Measurements from ENCODE around the gene EFHC1.

The EFHC1 gene

GRCh38 chr6:52389626-52390360 lies 30.3 kb upstream of the EFHC1 start:
- no peak for TF ChIP-seq POLR2AphosphoS5 (IDR thresholded peaks at IDR 0.05; ENCODE audit: low read depth, low read length)
- no peak for TF ChIP-seq FOXP2 (optimal IDR thresholded peaks at IDR 0.05; ENCODE audit: borderline replicate concordance, extremely low read depth, extremely low read length, insufficient read depth)
- TF ChIP-seq TAF1 (IDR thresholded peaks at IDR 0.05; ENCODE audit: borderline replicate concordance, insufficient read depth, low read length) = no peak
- TF ChIP-seq SIN3A (IDR thresholded peaks at IDR 0.05; ENCODE audit: borderline replicate concordance, insufficient read depth, low read length) = no peak
- TF ChIP-seq, protein P1, sequence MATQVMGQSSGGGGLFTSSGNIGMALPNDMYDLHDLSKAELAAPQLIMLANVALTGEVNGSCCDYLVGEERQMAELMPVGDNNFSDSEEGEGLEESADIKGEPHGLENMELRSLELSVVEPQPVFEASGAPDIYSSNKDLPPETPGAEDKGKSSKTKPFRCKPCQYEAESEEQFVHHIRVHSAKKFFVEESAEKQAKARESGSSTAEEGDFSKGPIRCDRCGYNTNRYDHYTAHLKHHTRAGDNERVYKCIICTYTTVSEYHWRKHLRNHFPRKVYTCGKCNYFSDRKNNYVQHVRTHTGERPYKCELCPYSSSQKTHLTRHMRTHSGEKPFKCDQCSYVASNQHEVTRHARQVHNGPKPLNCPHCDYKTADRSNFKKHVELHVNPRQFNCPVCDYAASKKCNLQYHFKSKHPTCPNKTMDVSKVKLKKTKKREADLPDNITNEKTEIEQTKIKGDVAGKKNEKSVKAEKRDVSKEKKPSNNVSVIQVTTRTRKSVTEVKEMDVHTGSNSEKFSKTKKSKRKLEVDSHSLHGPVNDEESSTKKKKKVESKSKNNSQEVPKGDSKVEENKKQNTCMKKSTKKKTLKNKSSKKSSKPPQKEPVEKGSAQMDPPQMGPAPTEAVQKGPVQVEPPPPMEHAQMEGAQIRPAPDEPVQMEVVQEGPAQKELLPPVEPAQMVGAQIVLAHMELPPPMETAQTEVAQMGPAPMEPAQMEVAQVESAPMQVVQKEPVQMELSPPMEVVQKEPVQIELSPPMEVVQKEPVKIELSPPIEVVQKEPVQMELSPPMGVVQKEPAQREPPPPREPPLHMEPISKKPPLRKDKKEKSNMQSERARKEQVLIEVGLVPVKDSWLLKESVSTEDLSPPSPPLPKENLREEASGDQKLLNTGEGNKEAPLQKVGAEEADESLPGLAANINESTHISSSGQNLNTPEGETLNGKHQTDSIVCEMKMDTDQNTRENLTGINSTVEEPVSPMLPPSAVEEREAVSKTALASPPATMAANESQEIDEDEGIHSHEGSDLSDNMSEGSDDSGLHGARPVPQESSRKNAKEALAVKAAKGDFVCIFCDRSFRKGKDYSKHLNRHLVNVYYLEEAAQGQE (IDR thresholded peaks at IDR 0.05; ENCODE audit: insufficient read depth in 1 of 2, low read depth in 2 of 2, low read length in 2 of 2) = no peak; a peak in 1 of 4 replicates

DNA sequence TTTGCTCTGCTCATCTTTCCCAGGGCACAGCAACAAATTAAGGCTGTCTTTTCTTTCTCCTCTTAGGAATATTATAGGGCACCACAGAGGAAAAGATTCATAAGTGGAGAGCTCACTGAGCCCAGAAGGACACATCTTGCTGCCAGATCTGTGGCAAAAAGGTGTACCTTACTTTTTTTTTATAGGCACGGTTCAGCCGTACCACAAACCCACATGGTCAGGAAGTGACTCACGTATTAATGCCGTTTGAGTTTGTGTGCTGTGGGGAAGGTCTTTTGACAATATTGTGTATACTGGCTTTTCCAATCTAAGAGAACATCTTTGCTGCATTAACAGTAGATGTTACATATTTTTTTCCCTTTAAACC lies 29.8 kb upstream of the EFHC1 start:
- TF ChIP-seq SIN3A (IDR thresholded peaks at IDR 0.05; ENCODE audit: borderline replicate concordance, insufficient read depth, low read length) = no peak
- TF ChIP-seq POLR2AphosphoS5 (IDR thresholded peaks at IDR 0.05; ENCODE audit: low read depth, low read length) = no peak

DNA sequence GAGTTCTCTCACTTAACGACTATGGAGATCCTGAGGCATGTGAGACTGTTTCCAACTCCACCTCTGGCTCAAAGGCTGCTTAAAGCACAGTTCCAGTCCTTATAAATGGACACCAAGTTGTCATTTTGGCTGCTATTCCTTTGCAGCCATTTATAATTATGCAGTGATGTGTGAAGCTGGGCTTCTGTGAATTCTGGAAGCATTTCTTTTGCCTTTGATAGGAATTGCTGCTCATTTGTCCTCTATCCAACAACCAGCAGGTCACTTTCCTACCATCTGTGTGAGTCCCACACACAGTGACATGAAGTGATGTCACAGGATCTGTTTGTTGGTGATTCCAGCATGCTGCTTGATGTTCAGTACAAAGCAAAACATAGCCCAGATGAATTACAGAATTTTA lies 28.5 kb upstream of the EFHC1 start:
- no peak for TF ChIP-seq SIN3A (IDR thresholded peaks at IDR 0.05; ENCODE audit: borderline replicate concordance, insufficient read depth, low read length)
- no peak for TF ChIP-seq TAF1 (IDR thresholded peaks at IDR 0.05; ENCODE audit: borderline replicate concordance, insufficient read depth, low read length)
- TF ChIP-seq, protein P1 (IDR thresholded peaks at IDR 0.05; ENCODE audit: insufficient read depth in 1 of 2, low read depth in 2 of 2, low read length in 2 of 2) = no peak
- TF ChIP-seq POLR2AphosphoS5 (IDR thresholded peaks at IDR 0.05; ENCODE audit: low read depth, low read length) = no peak
- TF ChIP-seq FOXP2 (optimal IDR thresholded peaks at IDR 0.05; ENCODE audit: borderline replicate concordance, extremely low read depth, extremely low read length, insufficient read depth) = no peak

GRCh38 chr6:52392944-52393343 lies 27.2 kb upstream of the EFHC1 start:
- TF ChIP-seq FOXP2 (optimal IDR thresholded peaks at IDR 0.05; ENCODE audit: borderline replicate concordance, extremely low read depth, extremely low read length, insufficient read depth) (no peak), POLR2AphosphoS5 (IDR thresholded peaks at IDR 0.05; ENCODE audit: low read depth, low read length) (no peak), SIN3A (IDR thresholded peaks at IDR 0.05; ENCODE audit: borderline replicate concordance, insufficient read depth, low read length) (no peak), TAF1 (IDR thresholded peaks at IDR 0.05; ENCODE audit: borderline replicate concordance, insufficient read depth, low read length) (no peak)
- TF ChIP-seq, protein P1 (IDR thresholded peaks at IDR 0.05; ENCODE audit: insufficient read depth in 1 of 2, low read depth in 2 of 2, low read length in 2 of 2) = no peak

GRCh38 chr6:52393780-52394179 lies 26.4 kb upstream of the EFHC1 start:
- TF ChIP-seq, protein P1 (IDR thresholded peaks at IDR 0.05; ENCODE audit: insufficient read depth in 1 of 2, low read depth in 2 of 2, low read length in 2 of 2) = no peak
- TF ChIP-seq SIN3A (IDR thresholded peaks at IDR 0.05; ENCODE audit: borderline replicate concordance, insufficient read depth, low read length) (no peak), TAF1 (IDR thresholded peaks at IDR 0.05; ENCODE audit: borderline replicate concordance, insufficient read depth, low read length) (no peak), POLR2AphosphoS5 (IDR thresholded peaks at IDR 0.05; ENCODE audit: low read depth, low read length) (no peak), FOXP2 (optimal IDR thresholded peaks at IDR 0.05; ENCODE audit: borderline replicate concordance, extremely low read depth, extremely low read length, insufficient read depth) (no peak)
